Right renal cortex interstitium (tissue), 3 donors: ENCODE data around the gene NOL4L. TPM values are rescaled to one million over a fixed set of nuclear protein-coding genes. Genes with fewer than 3 reads are reported as not detected.

ENCODE experiments used
- DNase-seq, 3 donors: peaks; one replicate each; pipeline ENCODE4 v3.0.0-alpha.2; 2013; ENCODE audit warnings: low read depth in 3 of 3, low spot score in 2 of 3
- polyA plus RNA-seq, 3 donors: library from polyadenylated mRNA; unstranded; fragments of 120-200 nt; gene quantifications; one replicate each; pipeline ENCODE4 v1.2.1, GENCODE V29; 2013; ENCODE audit not compliant: insufficient read length in 3 of 3

Gene NOL4L
- polyA plus RNA-seq, 3 donors = 42.5 to 47.7 (median 43.3) TPM

- no peak for DNase-seq
Measured at GRCh38 chr20:32563311-32564272, 21.5 kb downstream of the NOL4L start.

- DNase-seq = no peak
Measured at GRCh38 chr20:32562495-32562911, 22.6 kb downstream of the NOL4L start.

- DNase-seq = no peak
Measured at GRCh38 chr20:32560989-32561830, 23.9 kb downstream of the NOL4L start.

- DNase-seq = no peak
Measured at GRCh38 chr20:32560482-32560988, 24.6 kb downstream of the NOL4L start.

- DNase-seq = no peak
Measured at GRCh38 chr20:32559753-32560380, 25.3 kb downstream of the NOL4L start.

GRCh38 chr20:32559205-32559752 is 25.9 kb downstream of the NOL4L start:
- no peak for DNase-seq

GRCh38 chr20:32558526-32558925 is 26.6 kb downstream of the NOL4L start:
- no peak for DNase-seq

GRCh38 chr20:32557319-32557718 is 27.8 kb downstream of the NOL4L start:
- no peak for DNase-seq

GRCh38 chr20:32556312-32557184 is 28.6 kb downstream of the NOL4L start:
- DNase-seq = no peak

- DNase-seq = no peak
Measured at GRCh38 chr20:32555584-32555983, 29.5 kb downstream of the NOL4L start.

GRCh38 chr20:32554965-32555289 is 30.2 kb downstream of the NOL4L start:
- no peak for DNase-seq

GRCh38 chr20:32553618-32554017 is 31.5 kb downstream of the NOL4L start:
- no peak for DNase-seq

GRCh38 chr20:32551693-32552092 is 33.4 kb downstream of the NOL4L start:
- no peak for DNase-seq

- no peak for DNase-seq
Measured at GRCh38 chr20:32549842-32550241, 35.3 kb downstream of the NOL4L start.

- no peak for DNase-seq
Measured at GRCh38 chr20:32547753-32548034, 37.4 kb downstream of the NOL4L start.

- no peak for DNase-seq
Measured at GRCh38 chr20:32546918-32547752, 38.0 kb downstream of the NOL4L start.

- DNase-seq = no peak
Measured at GRCh38 chr20:32544893-32545840, 40.0 kb downstream of the NOL4L start.

- no peak for DNase-seq
Measured at GRCh38 chr20:32544260-32544722, 40.8 kb downstream of the NOL4L start.
